Measurements from ENCODE around the gene PAGE1. TPM values are rescaled to one million over a fixed set of nuclear protein-coding genes. Genes with fewer than 3 reads are reported as not detected.

PAGE1 gene
- total RNA-seq, 1 experiment from 2014 or later = not detected

DNA sequence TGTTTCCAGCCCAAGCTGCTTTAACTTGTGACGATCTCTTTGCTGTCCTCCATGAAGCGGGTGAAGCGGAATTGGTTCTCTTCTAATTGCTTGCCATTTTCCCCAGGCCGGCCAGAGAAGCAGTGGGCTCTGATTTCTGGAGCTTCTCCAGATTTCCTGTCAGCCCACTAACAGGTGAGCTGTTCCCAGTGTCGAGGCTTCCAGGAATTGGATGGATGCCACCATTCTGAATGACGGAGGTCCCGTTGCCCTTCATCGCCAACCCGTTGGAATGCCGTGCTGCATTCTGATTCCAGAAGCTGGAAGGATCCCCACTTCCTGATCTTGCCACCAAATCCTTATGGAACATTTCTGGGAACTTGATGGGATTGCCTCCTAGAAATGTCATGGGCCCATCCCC lies 31.0 kb downstream of the PAGE1 start:
- H3K36me3 Mint-ChIP-seq = no peaks in the 10 kb centered on the region
- ATAC-seq = no peak
- no peak overlapping the region for H3K4me3 Mint-ChIP-seq
- POLR2A ChIA-PET = no interaction called here
- CTCF ChIA-PET = interaction anchor here (1.0 kb wide), 1 partner anchor 97 kb away, joined by 3 read pairs; no protein-coding TSS in a partner anchor
- no peak overlapping the region for H3K27ac Mint-ChIP-seq
- no peaks in the 10 kb centered on the region; the same call in 1 of the 2 replicates for H3K27me3 Mint-ChIP-seq (ENCODE audit: low read depth)
- H3K9me3 Mint-ChIP-seq = no peaks in the 10 kb centered on the region
- no peak for DNase-seq (ENCODE audit: low spot score)
- no peaks in the 10 kb centered on the region for H3K4me1 Mint-ChIP-seq
- TF ChIP-seq GTF2I (CRISPR knock-in tag; conservative IDR thresholded peaks at IDR 0.05) (no peak), TCF7 (CRISPR knock-in tag; IDR thresholded peaks at IDR 0.05; ENCODE audit: low read depth) (no peak), E2F5 (CRISPR knock-in tag; IDR thresholded peaks at IDR 0.05) (no peak), CREM (CRISPR knock-in tag; IDR thresholded peaks at IDR 0.05) (no peak), E2F1 (CRISPR knock-in tag; IDR thresholded peaks at IDR 0.05) (no peak), ESRRA (CRISPR knock-in tag; IDR thresholded peaks at IDR 0.05; ENCODE audit: borderline replicate concordance) (no peak), NFATC4 (CRISPR knock-in tag; IDR thresholded peaks at IDR 0.05) (no peak), PRDM15 (CRISPR knock-in tag; IDR thresholded peaks at IDR 0.05) (no peak), ZNF219 (CRISPR knock-in tag; IDR thresholded peaks at IDR 0.05; ENCODE audit: borderline replicate concordance) (no peak), ZNF317 (CRISPR knock-in tag; IDR thresholded peaks at IDR 0.05; ENCODE audit: borderline replicate concordance, low read depth) (no peak), HMGA2 (CRISPR knock-in tag; IDR thresholded peaks at IDR 0.05) (no peak), HMGXB4 (CRISPR knock-in tag; IDR thresholded peaks at IDR 0.05) (no peak), MLX (CRISPR knock-in tag; IDR thresholded peaks at IDR 0.05) (no peak)
- TF ChIP-seq, protein P1, sequence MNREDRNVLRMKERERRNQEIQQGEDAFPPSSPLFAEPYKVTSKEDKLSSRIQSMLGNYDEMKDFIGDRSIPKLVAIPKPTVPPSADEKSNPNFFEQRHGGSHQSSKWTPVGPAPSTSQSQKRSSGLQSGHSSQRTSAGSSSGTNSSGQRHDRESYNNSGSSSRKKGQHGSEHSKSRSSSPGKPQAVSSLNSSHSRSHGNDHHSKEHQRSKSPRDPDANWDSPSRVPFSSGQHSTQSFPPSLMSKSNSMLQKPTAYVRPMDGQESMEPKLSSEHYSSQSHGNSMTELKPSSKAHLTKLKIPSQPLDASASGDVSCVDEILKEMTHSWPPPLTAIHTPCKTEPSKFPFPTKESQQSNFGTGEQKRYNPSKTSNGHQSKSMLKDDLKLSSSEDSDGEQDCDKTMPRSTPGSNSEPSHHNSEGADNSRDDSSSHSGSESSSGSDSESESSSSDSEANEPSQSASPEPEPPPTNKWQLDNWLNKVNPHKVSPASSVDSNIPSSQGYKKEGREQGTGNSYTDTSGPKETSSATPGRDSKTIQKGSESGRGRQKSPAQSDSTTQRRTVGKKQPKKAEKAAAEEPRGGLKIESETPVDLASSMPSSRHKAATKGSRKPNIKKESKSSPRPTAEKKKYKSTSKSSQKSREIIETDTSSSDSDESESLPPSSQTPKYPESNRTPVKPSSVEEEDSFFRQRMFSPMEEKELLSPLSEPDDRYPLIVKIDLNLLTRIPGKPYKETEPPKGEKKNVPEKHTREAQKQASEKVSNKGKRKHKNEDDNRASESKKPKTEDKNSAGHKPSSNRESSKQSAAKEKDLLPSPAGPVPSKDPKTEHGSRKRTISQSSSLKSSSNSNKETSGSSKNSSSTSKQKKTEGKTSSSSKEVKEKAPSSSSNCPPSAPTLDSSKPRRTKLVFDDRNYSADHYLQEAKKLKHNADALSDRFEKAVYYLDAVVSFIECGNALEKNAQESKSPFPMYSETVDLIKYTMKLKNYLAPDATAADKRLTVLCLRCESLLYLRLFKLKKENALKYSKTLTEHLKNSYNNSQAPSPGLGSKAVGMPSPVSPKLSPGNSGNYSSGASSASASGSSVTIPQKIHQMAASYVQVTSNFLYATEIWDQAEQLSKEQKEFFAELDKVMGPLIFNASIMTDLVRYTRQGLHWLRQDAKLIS (CRISPR knock-in tag; IDR thresholded peaks at IDR 0.05; ENCODE audit: borderline replicate concordance) = no peak
- TF ChIP-seq, protein P2, sequence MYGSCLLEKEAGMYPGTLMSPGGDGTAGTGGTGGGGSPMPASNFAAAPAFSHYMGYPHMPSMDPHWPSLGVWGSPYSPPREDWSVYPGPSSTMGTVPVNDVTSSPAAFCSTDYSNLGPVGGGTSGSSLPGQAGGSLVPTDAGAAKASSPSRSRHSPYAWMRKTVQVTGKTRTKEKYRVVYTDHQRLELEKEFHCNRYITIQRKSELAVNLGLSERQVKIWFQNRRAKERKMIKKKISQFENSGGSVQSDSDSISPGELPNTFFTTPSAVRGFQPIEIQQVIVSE (CRISPR knock-in tag; IDR thresholded peaks at IDR 0.05; ENCODE audit: borderline replicate concordance) = no peak
- TF ChIP-seq, protein P3, sequence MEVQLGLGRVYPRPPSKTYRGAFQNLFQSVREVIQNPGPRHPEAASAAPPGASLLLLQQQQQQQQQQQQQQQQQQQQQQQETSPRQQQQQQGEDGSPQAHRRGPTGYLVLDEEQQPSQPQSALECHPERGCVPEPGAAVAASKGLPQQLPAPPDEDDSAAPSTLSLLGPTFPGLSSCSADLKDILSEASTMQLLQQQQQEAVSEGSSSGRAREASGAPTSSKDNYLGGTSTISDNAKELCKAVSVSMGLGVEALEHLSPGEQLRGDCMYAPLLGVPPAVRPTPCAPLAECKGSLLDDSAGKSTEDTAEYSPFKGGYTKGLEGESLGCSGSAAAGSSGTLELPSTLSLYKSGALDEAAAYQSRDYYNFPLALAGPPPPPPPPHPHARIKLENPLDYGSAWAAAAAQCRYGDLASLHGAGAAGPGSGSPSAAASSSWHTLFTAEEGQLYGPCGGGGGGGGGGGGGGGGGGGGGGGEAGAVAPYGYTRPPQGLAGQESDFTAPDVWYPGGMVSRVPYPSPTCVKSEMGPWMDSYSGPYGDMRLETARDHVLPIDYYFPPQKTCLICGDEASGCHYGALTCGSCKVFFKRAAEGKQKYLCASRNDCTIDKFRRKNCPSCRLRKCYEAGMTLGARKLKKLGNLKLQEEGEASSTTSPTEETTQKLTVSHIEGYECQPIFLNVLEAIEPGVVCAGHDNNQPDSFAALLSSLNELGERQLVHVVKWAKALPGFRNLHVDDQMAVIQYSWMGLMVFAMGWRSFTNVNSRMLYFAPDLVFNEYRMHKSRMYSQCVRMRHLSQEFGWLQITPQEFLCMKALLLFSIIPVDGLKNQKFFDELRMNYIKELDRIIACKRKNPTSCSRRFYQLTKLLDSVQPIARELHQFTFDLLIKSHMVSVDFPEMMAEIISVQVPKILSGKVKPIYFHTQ (CRISPR knock-in tag; IDR thresholded peaks at IDR 0.05) = no peak
- TF ChIP-seq, protein P4, sequence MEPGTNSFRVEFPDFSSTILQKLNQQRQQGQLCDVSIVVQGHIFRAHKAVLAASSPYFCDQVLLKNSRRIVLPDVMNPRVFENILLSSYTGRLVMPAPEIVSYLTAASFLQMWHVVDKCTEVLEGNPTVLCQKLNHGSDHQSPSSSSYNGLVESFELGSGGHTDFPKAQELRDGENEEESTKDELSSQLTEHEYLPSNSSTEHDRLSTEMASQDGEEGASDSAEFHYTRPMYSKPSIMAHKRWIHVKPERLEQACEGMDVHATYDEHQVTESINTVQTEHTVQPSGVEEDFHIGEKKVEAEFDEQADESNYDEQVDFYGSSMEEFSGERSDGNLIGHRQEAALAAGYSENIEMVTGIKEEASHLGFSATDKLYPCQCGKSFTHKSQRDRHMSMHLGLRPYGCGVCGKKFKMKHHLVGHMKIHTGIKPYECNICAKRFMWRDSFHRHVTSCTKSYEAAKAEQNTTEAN (CRISPR knock-in tag; IDR thresholded peaks at IDR 0.05) = no peak
- TF ChIP-seq, protein P5, sequence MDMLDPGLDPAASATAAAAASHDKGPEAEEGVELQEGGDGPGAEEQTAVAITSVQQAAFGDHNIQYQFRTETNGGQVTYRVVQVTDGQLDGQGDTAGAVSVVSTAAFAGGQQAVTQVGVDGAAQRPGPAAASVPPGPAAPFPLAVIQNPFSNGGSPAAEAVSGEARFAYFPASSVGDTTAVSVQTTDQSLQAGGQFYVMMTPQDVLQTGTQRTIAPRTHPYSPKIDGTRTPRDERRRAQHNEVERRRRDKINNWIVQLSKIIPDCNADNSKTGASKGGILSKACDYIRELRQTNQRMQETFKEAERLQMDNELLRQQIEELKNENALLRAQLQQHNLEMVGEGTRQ (CRISPR knock-in tag; IDR thresholded peaks at IDR 0.05) = no peak
